GM12891 (cell line): ENCODE results near the gene KLHL11.
"Not testable (repeated sequence)": the region's sequence is repeated elsewhere in the genome, so short reads cannot be mapped to it uniquely, and the experiment has no call there.

Source experiments
- POLR2A ChIP-seq: IDR thresholded peaks from 2 replicates; pipeline ENCODE4 v1.6.1; 2011; ENCODE audit warnings: low read depth, low read length, control low read depth
- SPI1 ChIP-seq: IDR thresholded peaks from 2 replicates; pipeline ENCODE4 v1.6.1; 2011; ENCODE audit warnings: low read depth, low read length, control low read depth

DNA sequence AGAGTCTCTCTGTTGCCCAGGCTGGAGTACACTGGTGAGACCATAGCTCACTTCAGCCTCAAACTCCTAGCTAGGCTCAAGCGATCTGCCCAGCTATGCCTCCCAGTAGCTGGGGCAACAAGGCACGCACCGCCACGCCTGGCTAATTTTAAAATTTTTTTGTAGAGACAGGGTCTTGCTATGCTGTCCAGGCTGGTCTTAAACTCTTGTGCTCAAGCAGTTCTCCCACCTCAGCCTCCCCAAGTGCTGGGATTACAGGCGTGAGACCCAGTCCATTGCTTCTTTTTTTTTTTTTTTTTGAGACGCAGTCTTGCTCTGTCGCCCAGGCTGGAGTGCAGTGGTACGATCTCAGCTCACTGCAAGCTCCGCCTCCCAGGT is 9.1 kb upstream of the KLHL11 start:
- not testable (repeated sequence) for TF ChIP-seq SPI1, POLR2A
